GM19023 (cell line): Measurements from ENCODE around the gene LDB3.

Experiments
- ATAC-seq: cut with Tn5 transposase; IDR thresholded peaks from one replicate; pipeline ENCODE4 v1.9.1; 2021; ENCODE audit warnings: mild to moderate bottlenecking, moderate library complexity; ENCODE audit not compliant: unreplicated experiment

Gene LDB3

GRCh38 chr10:86757113-86757972 is 89.0 kb downstream of the LDB3 start:
- ATAC-seq = no peak

GRCh38 chr10:86758189-86759072 is 90.1 kb downstream of the LDB3 start:
- no peak for ATAC-seq

- ATAC-seq = no peak
Measured at GRCh38 chr10:86759073-86759672, 90.9 kb downstream of the LDB3 start.

- no peak for ATAC-seq
Measured at GRCh38 chr10:86763404-86763803, 95.1 kb downstream of the LDB3 start.

- no peak for ATAC-seq
Measured at GRCh38 chr10:86765548-86765947, 97.2 kb downstream of the LDB3 start.

GRCh38 chr10:86768412-86769062 is 100.2 kb downstream of the LDB3 start:
- ATAC-seq = no peak

- no peak for ATAC-seq
Measured at GRCh38 chr10:86769991-86770390, 101.7 kb downstream of the LDB3 start.

- no peak for ATAC-seq
Measured at GRCh38 chr10:86770412-86770960, 102.2 kb downstream of the LDB3 start.

- ATAC-seq = no peak
Measured at GRCh38 chr10:86773498-86773897, 105.2 kb downstream of the LDB3 start.

- peak; percentile 66 for ATAC-seq
Measured at GRCh38 chr10:86775056-86775869, 107.0 kb downstream of the LDB3 start.

- no peak for ATAC-seq
Measured at GRCh38 chr10:86775870-86776180, 107.5 kb downstream of the LDB3 start.

GRCh38 chr10:86779220-86780017 is 111.1 kb downstream of the LDB3 start:
- ATAC-seq = no peak

- ATAC-seq = peak; percentile 58
Measured at GRCh38 chr10:86782701-86783418, 114.5 kb downstream of the LDB3 start.

GRCh38 chr10:86785037-86785436 is 116.7 kb downstream of the LDB3 start:
- no peak for ATAC-seq
